NB4 (cell line): ENCODE results near the gene FCRLB.

Experiments
- DNase-seq: peaks from one replicate; pipeline ENCODE4 v3.0.0; 2010; ENCODE audit warnings: low read depth
- H3K4me3 ChIP-seq: one replicate; pipeline ENCODE4 v1.5.1; 2011; ENCODE audit warnings: mild to moderate bottlenecking, low read depth, low read length, moderate library complexity
- MYC ChIP-seq: IDR thresholded peaks from 2 replicates; pipeline ENCODE4 v1.6.1; 2011; ENCODE audit warnings: low read depth, low read length
- POLR2A ChIP-seq: IDR thresholded peaks from 2 replicates; pipeline ENCODE4 v1.6.1; 2011; ENCODE audit warnings: mild to moderate bottlenecking; ENCODE audit not compliant: insufficient read length; ENCODE audit errors: extremely low read depth
- TF ChIP-seq, protein P1 (sequence below): IDR thresholded peaks from one replicate; pipeline ENCODE4 v1.5.1; 2012; ENCODE audit warnings: low read depth, low read length
- TF ChIP-seq, protein P2 (sequence below): IDR thresholded peaks from 2 replicates; pipeline ENCODE4 v1.6.1; 2011; ENCODE audit warnings: low read depth, low read length

FCRLB gene

GRCh38 chr1:161725908-161726472 is 4.6 kb downstream of the FCRLB start:
- TF ChIP-seq MYC: no peak
- TF ChIP-seq, protein P1, sequence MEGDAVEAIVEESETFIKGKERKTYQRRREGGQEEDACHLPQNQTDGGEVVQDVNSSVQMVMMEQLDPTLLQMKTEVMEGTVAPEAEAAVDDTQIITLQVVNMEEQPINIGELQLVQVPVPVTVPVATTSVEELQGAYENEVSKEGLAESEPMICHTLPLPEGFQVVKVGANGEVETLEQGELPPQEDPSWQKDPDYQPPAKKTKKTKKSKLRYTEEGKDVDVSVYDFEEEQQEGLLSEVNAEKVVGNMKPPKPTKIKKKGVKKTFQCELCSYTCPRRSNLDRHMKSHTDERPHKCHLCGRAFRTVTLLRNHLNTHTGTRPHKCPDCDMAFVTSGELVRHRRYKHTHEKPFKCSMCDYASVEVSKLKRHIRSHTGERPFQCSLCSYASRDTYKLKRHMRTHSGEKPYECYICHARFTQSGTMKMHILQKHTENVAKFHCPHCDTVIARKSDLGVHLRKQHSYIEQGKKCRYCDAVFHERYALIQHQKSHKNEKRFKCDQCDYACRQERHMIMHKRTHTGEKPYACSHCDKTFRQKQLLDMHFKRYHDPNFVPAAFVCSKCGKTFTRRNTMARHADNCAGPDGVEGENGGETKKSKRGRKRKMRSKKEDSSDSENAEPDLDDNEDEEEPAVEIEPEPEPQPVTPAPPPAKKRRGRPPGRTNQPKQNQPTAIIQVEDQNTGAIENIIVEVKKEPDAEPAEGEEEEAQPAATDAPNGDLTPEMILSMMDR: no peak
- TF ChIP-seq POLR2A: no peak
- TF ChIP-seq, protein P2, sequence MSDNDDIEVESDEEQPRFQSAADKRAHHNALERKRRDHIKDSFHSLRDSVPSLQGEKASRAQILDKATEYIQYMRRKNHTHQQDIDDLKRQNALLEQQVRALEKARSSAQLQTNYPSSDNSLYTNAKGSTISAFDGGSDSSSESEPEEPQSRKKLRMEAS: no peak
- peak; percentile 70 for DNase-seq
- H3K4me3 ChIP-seq: peak overlapping the region; percentile 73

DNA sequence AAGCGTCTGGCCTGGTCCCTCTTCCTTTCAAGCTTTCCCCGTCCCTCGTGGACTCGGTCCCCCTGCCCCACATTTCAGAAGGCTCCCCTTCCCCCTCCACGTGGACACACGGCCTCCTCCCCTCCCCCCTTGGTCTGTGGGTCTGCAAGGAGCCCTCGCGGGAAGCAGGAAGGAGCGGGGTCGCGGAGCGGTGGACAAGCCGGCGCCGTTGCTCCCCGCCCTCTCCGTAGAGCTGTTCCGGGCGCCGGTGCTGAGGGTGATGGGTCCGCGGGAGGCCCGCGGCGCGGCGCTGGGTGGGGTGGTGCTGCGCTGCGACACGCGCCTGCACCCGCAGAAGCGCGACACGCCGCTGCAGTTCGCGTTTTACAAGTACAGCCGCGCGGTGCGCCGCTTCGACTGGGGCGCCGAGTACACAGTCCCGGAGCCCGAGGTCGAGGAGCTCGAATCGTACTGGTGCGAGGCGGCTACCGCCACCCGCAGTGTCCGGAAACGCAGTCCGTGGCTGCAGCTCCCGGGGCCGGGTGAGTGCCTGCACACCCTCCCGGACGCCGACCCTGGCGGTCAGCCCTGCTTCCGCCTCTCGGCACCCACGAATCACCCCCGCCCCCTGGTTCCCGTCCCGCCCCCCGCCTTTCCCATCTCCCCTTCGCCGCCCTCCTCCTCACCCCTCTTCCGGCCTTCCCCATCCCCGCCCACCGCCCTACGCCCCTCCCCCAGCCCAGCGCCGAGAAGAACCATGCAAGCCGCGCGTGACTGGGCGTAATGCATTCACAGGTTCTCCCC is 5.3 kb downstream of the FCRLB start:
- H3K4me3 ChIP-seq: peak overlapping the region; percentile 73
- DNase-seq: peak; percentile 91
- TF ChIP-seq, protein P2: peak; percentile 75
- TF ChIP-seq MYC (peak; percentile 41), POLR2A (peak; percentile 90)
- TF ChIP-seq, protein P1: no peak

DNA sequence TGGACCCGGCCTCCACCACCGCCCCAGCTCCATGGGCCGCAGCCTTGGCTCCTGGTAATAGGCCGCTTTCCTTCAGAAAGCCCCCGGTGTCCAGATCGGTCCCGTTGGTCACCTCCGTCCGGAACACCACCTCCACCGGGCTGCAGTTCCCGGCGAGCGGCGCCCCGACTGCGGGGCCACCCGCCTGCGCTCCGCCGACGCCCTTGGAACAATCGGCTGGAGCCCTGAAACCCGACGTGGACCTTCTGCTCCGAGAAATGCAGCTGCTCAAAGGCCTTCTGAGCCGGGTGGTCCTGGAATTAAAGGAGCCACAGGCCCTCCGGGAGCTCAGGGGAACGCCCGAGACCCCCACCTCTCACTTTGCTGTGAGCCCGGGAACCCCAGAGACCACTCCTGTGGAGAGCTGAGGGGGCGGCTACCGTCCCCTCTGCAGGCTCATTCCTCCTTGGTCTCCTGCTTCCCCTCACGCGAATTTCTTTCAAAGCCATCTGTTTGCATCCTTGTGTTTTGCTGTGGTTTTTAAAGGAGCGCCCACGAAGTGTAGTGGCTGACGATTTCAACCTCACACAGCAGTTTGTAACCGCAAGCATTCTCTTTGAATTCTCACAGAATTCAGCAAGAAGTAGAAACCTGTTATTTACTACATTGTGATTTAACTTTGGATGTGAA is 6.0 kb downstream of the FCRLB start:
- DNase-seq: peak; percentile 82
- TF ChIP-seq, protein P2: no peak
- TF ChIP-seq, protein P1: no peak
- TF ChIP-seq MYC: no peak
- TF ChIP-seq POLR2A: no peak

GRCh38 chr1:161728376-161729226 is 7.3 kb downstream of the FCRLB start:
- no peak for DNase-seq
- H3K4me3 ChIP-seq: no peak overlapping the region
- TF ChIP-seq, protein P1: no peak
- TF ChIP-seq MYC: no peak
- TF ChIP-seq, protein P2: no peak

More for the DNA sequence above, 6.0 kb downstream of the FCRLB start:
- H3K4me3 ChIP-seq: peak overlapping the region; percentile 60

DNA sequence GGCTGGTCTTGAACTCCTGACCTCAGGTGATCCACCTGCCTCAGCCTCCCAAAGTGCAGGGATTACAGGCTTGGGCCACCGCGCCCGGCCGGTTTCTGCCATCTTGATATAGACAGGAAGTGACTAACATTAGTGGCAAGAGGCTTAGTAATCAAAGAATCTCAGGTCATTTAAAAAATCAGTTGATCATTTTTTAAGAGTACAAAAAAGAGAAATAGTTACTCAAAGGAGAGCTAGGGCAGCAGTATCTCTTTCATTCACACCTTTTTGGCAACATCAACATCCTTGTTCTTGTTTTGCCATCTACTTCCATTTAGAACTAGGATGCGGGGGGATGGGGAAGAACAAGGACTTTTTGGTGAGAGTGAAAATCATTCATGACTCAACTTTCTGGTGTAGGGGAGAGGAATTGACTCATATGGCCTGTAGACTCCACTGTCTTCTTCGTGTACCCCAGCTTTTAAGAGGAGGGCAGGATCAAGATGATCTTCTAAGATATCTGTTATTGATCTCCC is 8.8 kb downstream of the FCRLB start:
- TF ChIP-seq, protein P2: no peak
- TF ChIP-seq, protein P1: no peak
- TF ChIP-seq MYC (no peak), POLR2A (no peak)
- peak; percentile 83 for DNase-seq
- no peak overlapping the region for H3K4me3 ChIP-seq
